NCI-H446 (cell line): ENCODE measurements around the gene KAZN.

Experiments
- DNase-seq, 2 experiments: peaks; one replicate each; lab custom pipeline; 2025; lab: John Stamatoyannopoulos, UW

The KAZN gene

DNA sequence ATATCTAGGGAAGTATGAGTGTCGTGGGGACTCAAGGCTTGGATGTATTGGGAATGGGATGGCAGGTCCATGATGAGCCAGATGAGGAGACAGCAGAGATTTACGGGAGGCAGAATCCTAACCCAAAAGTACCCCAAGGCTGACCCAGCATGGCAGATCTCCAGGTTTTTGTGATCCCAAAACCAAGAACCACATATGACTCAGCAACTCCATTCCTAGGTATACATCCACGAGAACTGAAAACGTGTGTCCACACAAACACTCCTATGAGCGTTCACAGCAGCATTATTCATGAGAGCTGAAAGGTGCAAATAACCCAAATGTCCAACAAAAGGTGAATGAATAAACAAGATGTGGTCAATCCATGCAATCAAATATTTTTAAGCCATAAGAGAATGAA lies 201.5 kb downstream of the KAZN start:
- no peak for DNase-seq

DNA sequence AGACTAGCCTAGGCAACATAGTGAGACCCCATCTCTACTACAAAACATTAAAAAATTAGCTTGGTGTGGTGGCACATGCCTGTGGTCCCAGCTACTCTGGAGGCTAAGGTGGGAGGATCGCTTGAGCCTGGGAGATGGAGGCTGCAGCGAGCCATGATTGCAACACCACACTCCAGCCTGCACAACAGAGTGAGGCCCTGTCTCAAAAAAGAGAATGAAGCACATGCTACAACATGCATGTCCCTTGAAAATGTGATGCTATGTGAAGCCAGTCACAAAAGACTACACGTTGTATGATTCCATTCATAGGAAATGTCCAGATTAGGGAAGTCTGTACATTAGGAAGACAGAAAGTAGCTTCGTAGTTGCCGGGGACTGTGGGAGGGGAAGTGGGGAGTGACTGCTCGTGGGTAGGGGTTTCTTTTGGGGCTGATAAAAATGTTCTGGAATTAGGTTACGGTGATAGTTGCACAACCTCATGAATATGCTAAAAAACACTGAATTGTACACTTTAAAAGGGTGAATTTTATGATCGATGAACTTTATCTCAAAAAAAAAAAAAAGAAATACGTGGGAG lies 202.1 kb downstream of the KAZN start:
- DNase-seq = no peak

DNA sequence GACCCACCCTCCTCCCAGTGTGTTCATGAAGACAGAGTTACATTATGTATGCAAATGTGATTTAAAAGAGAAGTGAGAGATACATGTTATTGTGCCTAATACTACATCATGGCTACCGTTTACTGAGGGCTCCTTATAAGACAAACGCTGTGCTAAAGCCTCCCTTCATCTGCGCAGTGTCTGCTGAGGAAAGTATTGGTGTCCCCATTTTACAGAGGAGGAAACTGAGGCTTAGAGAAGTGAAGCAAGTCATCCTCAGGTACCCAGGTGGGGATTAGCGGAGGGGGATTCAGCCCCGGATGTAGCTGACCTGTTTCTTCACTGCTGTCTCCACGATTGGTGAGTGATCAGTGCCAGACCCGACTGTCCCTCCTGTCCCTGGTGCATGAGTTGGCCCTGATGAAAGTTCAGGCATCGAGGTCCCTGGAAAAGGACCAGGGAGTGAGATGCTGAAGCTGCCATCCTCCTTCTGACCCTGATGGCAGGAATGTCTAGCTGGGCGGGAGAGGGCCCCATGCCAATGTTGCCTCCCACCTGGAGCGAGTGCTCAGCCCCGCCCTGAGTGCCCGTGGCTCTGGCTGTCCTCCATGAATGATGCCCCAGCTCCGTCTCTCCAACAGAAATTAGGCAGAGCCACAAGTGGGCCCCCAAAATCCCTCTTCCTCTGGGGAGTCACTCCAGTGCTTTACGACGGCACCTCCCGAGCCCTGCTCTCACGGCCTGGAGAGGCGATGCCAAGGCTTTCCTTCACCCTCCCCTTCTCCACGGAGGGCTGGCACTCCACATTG lies 204.7 kb downstream of the KAZN start:
- no peak for DNase-seq

DNA sequence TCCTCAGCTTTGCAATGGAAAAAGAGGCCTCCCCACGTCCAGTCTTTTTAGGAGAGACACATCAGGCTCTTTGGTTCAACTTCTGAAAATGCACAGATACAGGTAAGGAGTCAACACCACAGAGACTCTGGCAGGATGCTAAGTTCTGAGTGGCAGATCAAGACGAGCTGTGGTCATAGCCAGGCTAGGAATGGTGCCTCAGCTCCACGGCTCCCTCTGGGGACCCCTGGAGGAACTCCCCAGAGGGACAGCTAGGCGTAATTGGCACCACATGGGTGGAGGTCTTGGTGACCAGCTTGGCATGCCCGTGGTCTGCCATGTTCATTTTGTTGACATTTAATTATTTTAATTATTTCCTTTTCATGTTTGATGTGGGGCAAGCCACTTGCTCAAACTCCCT lies 206.1 kb downstream of the KAZN start:
- DNase-seq = no peak

DNA sequence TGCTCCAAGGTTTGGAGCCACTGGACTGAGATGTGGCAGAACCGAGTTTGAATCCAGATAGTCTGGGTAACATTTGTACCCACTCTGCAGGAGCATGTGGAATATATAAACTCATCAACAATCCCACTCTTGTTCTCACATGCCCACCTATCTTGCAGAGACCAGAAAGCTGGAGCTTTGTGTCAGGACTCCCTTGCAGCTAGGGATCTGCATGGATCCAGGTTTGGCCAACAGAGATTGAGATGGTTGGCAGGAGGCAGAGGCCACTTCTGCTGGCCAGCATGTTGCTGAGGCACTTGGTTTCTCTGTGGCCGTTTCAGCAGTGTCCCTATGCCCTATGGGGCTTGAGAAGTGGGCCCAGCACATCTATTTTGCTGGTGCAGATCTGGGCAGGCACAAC lies 208.3 kb downstream of the KAZN start:
- no peak for DNase-seq

DNA sequence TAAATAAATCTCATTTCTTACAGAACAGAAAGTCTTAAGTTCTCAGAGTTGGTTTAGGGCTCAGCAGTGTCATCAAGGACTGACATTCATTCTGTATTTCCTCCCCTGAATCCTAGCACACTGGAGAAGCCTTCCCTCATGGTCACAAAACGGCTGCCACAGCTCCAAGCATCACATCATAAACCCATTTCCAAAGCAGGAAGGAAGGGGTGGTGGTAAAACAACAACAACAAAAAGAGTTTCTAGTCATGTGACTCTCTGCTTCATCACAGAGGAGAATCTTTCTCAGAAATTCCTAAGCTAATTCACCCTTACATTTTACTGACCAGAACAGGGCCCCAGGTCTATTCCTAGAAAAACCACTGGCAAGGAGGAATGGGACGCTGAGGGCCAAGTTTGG lies 210.3 kb downstream of the KAZN start:
- no peak for DNase-seq

DNA sequence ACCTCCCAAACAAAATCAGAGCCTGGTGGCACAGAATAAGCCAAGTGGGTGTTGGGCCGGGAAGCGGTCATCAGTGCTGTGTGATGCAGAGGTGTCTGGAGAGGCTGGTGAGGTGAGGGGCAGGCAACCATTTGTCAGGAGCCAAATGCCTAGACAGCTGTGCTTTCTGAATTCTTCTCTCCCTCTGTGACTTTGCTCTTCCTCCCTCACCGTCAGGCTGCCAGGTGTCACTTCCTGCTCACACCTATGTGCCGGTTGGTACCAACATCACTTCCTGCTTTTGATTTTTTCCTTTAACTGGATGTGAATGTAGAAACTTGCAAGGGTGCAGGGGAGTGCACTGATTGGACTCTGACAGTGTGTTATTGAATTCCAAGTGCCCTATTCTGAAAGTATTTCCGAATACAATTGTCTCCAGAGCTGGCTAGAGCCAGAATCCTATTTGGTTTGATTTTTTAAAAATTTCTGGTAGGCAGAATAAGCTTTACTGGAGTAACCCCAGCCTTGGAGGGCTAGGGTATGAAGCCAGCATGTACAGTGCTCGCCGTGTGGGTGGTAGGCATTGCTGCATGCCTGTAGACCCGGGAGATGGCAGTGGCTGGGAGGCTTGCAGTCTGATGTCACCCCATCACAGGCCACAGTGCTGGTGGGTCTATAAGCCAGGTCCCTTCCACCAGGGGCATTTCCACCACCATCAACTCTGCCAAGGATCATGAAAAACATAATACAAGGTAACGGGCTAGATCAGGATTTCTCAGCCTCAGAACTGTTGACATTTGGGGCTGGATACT lies 210.9 kb downstream of the KAZN start:
- DNase-seq = no peak

DNA sequence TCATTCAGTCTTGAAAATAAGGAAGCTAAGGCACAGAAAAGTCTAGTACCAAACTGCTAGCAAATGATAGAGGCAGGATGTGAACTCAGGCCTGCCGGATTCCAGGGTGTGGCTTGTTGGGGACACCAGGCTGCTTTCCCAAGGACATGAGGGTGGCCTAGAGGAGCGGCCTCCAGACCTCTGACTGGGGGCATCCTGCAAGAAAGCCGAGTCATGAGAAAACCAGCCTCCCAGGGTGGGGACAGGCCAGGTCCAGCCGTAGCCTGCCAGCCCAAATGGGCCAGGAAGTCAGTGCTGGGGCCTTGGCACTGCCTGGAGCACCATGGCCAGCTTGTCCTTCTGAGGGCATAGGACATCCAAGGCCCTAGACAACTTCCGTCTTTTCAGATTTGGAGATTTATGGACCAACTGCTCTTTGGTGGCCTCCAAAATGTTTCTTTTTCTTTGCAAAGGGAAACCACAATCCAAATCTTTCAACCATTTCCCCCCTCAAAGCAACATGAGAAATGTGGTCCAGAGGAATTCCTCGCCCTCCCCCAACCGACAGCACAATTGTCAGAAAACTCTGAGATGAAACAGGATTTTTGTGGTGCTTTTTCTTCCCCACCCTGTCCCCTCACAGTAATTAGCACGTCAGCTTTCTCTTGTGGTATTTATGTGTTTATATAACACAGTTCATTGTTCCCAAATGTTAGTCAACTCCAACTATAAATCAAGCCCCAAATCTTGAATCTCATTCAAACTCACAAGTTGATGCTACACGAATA lies 212.3 kb downstream of the KAZN start:
- no peak for DNase-seq

DNA sequence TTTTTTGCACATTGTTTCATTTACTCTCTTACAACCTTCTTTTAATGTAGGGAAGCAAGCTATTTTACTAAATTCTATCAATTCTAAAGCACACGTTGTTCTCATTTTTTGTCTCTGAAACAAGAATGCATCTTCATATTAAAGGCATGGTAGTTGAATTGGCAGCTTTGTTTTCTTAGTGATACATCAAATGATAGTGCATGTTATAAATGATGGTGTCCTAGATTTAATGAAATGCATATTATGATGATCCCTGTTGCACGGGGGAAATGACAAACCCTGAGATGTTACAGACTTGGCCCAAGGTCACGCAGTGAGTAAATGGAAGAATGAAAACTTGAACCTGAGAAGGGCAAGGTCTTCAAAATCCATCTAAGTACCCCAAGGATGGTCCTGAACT lies 213.1 kb downstream of the KAZN start:
- DNase-seq = no peak

DNA sequence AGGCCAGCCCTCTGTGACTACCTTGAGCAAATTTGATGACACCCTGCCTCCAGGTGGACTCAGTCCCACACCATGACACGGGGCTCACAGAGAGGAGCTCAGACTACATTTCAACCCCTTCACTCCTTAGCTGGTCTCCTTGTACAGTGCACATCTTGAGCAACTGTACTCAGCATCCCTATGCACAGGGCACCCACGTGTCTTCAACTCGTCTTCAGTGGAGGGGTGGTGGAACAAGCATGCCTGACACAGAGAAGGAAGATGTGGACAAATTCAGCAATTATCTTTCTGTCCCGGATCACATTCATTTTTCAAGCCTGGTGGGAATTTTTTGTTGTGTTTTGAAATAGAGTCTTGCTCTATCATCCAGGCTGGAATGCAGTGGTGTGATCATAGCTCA lies 213.7 kb downstream of the KAZN start:
- no peak for DNase-seq

DNA sequence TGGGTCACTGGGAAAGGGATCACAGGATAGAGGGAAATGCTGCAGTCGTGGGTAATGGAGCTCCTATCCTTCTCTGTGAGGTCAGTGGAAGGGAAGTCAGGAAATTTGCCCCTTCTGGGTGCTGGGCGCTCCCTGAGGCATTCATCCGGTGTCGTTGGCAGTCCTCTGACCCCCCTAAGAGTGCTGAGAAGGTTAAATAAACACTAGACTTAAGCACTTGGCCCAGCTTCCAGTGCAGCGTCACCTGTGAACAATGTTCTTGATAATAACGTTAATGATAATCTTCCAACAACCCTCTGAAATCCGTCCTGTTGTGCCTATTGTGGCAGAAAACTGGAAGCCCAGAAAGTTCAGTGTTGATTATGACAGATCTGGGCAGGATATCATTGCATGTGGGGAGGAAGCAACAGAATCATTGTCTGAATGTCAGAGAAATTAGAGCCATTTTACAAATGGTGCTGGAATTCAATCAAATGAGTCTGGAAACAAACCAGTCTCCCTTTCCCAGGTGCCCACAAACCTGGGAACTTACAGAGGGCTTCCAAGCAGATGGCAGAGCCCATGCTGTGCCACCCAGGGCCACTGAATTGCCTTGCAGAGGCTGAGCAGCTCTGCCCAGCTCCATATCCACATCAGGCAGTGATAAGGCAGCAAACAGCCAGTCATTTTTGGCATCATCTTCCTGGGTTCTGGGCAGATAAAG lies 216.8 kb downstream of the KAZN start:
- DNase-seq = no peak

DNA sequence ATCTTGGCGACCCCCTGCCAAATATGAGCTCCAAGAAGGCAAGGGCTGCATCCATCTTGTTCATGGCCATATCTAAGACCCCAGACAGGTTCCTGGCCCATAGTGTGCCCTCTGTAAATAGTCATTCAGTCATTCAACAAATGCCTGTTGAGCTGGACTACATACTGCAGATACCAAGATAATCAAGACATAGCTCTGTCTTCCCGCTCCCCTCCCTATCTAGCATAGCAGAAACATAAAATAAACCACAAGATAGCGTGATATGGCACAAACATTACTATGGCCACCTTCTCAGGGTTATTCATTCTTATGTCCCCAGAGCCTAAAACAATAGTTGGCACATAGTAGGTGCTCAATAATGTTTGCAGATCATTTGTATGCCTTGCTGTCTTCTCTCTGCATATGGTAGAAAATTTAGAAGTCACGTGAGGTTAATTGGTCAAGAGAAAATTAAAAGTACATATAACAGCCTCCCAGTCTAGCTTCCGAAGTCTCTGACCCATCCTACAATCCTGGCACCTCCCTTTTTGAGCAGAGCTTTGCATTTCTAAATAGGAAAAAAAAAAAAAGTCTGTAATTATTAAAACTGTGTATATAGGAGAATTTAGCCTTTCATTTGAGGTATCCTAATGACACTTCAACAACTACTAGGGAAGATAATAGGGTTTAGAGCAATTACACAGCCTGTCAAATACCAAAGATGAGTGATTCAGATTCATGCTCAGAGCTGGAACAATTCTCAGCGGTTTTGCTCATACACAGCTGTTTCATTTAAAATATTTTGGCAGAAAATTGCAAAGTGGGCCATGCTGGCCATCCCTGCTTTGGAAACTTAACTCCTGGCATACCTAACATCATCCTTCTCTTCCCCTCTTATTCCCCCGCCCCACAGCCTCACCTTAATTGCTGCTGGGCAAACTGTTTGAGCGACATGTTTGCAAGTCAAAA lies 219.0 kb downstream of the KAZN start:
- no peak for DNase-seq

DNA sequence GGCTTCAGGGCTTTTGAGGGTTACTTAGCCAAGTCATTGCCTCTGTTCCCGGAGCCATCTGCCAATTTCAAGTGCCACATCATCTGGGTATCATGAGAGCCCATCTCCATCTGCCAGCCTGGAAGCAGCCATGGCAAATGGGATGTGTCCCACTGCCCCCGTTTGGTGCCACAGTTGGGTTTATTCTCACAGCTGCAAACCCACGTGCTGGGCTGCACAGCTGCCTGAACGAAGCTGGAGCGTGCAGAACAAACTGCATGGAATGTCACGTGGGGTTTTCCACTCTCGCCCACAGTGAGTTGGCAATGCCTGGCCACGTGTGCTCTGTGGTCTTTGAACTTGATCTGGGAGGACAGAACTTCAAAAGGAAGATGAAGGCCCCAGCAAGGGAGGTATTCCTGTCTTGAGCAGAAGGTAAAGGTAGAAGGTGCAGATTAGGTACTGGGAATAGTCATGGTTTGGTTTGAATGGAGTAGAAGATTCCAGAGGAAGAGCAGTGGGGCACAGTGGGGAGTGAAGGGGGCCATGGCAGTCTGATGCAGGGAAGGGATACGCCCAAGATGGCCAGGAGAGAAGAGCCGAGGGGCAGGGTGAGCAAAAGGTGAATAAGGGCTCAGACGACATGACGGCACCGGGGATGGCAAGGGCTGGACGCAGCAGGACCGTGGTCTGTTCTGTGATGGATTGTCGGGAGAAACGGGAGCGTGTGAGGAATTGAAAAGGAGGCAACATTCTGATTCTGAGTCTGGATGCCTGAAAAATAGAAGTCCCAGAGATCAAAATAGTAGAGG lies 222.0 kb downstream of the KAZN start:
- peak in 1 of 2 experiments; percentile 26 for DNase-seq

DNA sequence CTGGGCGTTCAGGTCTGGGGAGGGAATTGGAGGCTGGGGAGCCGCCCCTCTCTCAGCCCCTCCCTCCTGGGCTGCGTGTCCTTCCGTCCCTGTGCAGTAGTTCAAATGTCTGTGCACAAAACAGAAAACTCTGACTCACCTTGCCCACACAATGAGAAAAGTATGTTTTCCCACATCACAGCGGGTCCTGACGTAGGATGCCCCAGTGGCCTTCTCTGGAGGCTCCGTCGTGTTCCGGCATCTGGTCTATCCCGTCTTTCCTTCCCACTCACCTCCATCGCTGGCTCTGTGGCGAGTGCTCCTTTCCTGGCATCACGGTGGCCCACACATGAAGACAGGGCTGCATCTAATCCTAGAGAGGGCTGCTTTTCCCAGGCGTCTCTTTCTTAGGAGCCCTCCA lies 224.0 kb downstream of the KAZN start:
- DNase-seq = no peak

DNA sequence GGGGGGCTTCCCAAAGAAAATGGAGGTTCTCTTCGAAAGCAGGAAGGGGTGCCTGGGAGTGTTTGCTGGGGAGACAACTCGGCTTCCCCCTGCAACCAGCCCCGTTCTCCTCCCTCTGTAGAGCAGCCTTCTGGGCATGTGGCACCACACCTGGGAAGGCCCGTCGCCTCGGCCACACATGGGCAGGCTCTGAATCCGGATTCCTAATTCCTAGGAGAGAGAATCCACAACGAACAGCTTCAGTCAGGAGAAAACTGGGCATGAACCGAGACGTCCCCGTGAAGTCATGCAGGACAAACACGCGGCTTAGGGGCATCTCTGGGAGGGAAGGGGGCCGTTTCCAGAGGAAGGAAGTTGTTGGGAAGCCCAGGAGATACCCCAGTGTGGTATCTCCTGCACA lies 224.5 kb downstream of the KAZN start:
- DNase-seq = no peak

DNA sequence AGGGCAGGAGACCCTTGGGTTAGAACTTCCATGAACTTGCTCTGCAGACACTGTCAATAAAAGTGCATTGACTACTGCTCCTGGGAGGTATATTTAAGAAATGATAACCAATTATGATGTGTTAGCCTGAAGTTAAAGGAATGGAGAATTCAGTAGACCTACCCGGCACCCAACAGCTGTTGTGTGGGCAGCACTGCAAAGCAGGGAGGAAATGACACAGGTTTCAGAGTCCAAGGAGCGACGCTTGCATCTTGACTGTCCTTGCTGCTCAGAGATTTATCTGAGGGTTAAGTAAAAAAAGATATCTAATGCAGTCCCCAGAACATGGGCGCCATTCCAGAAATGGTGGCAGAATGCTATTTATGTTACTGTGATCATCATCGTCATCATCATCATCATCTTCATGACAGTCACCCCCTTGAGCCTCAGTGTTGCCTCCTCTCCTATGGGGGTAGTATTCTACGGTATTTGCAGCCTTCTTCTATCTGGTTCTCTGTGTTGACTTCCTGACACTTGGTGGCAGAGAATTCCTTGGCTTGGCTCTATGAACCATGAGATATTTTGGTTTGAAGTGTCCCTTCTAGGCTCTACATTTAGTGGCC lies 225.9 kb downstream of the KAZN start:
- DNase-seq = no peak

DNA sequence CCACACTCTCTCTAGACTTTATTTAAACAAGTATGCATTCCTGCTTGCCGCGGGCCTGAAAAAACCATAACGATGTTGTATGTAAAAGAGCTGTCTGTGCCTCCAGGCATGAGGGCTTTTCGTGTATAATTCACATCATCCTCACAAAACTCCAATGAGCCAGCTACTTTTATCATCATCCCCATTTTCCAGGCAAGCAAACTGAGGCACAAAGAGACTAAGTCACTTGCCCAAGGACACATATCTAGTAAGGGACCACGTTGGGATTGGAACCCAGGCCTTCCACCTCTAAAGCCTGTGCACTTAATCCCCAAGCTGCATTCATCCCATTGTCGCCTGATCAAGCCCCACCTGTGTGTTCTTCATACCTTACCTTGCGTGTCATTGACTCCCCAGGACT lies 226.9 kb downstream of the KAZN start:
- DNase-seq = no peak

DNA sequence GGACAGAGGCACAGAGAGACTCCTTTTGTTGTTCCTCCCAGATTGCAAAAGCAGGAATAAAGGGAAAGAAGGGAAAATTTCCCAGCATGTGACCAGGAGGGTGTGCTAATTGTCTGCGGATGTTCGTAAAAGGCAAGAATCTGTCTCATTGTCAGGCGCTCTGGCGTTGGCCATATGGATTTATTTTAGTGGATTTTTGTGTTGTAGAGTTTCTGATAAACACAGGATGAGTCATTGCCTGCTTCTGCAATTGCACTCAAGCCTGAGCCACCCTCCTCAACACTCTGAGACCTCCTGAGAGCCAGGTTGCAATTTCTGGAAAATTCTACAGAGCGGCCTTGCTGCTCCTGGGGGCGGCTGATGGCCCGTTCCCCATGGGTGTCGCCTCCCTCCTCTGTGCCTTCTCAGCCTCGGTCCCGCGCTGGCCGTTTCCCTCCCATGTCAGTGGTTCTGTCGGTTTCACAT lies 227.7 kb downstream of the KAZN start:
- DNase-seq = peak; percentile 9 to 60

DNA sequence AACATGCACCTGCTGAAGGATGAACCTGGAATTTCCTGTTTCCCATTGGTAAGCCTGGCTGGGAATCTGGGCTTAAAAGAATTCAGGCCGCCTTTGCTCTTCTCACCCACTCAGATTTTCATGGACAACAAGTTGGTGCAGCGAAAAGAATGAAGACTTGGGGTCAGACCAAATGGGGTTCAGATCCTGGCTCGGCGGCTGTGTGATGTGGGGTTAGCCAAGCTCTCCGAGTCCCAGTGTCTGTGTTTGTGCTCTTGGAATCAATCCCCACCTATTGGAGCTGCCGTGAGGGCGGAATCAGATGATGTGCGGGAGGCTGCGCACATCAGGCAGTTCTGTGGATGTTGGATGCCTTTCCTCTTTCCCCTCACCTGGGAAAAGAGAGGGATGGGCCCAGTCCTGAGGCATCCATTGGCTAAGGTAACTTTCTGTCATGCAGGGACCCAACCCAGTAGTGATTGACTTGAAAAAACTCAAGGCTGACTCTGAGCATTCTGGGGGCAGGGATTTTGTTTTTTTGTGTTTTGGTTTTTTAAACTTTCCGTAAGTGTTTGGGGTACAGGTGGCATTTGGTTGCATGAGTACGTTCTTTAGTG lies 228.3 kb downstream of the KAZN start:
- DNase-seq = no peak
